ENCODE data around the gene AP1M2.

DNA sequence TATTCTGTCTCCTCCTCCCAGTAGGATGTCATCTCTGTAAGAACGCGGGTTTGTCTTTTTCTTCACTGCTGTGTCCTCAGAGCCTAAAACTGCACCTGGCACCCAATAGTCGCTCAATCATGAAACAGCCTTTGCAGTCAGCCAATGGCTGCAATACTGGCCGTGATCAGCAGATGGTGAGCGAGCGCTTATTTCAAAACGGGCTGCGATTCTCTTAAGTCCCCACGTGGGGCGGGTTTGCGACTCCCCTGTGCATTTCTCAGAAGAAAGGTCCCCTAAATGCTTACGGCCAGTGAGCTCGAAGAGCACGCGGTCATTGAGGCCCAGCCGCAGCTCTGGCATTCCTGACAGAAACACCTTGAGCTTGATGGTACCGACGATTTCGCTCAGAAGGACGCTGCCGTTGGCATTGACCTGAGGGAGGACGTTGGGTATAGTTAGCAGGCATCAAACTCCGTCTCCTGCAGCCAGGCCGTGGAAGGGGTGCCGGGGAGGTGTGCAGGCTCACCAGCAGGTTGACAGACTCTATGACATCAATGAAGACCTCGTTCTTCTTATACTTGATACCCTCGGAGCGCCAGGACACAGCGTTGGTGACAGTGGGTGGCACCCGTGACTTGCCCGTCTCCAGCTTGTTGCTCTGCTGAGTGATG is 6.0 kb downstream of the AP1M2 start:
- TF ChIP-seq ZNF777 (tag by site-specific recombination; IDR thresholded peaks at IDR 0.05; ENCODE audit: borderline replicate concordance): no peak
- TF ChIP-seq ZBTB26 (tag by site-specific recombination; optimal IDR thresholded peaks at IDR 0.05): no peak
- TF ChIP-seq, protein P1, sequence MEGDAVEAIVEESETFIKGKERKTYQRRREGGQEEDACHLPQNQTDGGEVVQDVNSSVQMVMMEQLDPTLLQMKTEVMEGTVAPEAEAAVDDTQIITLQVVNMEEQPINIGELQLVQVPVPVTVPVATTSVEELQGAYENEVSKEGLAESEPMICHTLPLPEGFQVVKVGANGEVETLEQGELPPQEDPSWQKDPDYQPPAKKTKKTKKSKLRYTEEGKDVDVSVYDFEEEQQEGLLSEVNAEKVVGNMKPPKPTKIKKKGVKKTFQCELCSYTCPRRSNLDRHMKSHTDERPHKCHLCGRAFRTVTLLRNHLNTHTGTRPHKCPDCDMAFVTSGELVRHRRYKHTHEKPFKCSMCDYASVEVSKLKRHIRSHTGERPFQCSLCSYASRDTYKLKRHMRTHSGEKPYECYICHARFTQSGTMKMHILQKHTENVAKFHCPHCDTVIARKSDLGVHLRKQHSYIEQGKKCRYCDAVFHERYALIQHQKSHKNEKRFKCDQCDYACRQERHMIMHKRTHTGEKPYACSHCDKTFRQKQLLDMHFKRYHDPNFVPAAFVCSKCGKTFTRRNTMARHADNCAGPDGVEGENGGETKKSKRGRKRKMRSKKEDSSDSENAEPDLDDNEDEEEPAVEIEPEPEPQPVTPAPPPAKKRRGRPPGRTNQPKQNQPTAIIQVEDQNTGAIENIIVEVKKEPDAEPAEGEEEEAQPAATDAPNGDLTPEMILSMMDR (tag by site-specific recombination; IDR thresholded peaks at IDR 0.05): peak; percentile 94
- TF ChIP-seq RBAK (tag by site-specific recombination; IDR thresholded peaks at IDR 0.05): no peak
- TF ChIP-seq ZFP41 (tag by site-specific recombination; IDR thresholded peaks at IDR 0.05; ENCODE audit: borderline replicate concordance): no peak
- TF ChIP-seq, protein P2, sequence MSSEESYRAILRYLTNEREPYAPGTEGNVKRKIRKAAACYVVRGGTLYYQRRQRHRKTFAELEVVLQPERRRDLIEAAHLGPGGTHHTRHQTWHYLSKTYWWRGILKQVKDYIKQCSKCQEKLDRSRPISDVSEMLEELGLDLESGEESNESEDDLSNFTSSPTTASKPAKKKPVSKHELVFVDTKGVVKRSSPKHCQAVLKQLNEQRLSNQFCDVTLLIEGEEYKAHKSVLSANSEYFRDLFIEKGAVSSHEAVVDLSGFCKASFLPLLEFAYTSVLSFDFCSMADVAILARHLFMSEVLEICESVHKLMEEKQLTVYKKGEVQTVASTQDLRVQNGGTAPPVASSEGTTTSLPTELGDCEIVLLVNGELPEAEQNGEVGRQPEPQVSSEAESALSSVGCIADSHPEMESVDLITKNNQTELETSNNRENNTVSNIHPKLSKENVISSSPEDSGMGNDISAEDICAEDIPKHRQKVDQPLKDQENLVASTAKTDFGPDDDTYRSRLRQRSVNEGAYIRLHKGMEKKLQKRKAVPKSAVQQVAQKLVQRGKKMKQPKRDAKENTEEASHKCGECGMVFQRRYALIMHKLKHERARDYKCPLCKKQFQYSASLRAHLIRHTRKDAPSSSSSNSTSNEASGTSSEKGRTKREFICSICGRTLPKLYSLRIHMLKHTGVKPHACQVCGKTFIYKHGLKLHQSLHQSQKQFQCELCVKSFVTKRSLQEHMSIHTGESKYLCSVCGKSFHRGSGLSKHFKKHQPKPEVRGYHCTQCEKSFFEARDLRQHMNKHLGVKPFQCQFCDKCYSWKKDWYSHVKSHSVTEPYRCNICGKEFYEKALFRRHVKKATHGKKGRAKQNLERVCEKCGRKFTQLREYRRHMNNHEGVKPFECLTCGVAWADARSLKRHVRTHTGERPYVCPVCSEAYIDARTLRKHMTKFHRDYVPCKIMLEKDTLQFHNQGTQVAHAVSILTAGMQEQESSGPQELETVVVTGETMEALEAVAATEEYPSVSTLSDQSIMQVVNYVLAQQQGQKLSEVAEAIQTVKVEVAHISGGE (tag by site-specific recombination; conservative IDR thresholded peaks at IDR 0.05; ENCODE audit: low read depth): no peak
- no peak for TF ChIP-seq ELK4 (IDR thresholded peaks at IDR 0.05; ENCODE audit: borderline replicate concordance, low read depth, low read length)
- TF ChIP-seq ZNF585B (tag by site-specific recombination; IDR thresholded peaks at IDR 0.05): no peak
- peak; percentile 33; the same call in 1 of the 2 replicates for TF ChIP-seq ZBTB8A (tag by site-specific recombination; IDR thresholded peaks at IDR 0.05)
- no peak for TF ChIP-seq GLI4 (tag by site-specific recombination; IDR thresholded peaks at IDR 0.05)
- TF ChIP-seq ZNF639 (tag by site-specific recombination; IDR thresholded peaks at IDR 0.05): no peak
- TF ChIP-seq ZNF302 (tag by site-specific recombination; IDR thresholded peaks at IDR 0.05; ENCODE audit: low read depth): no peak
